Pancreas (tissue), 10 donors: ENCODE measurements around the gene SHCBP1L. TPM values are rescaled to one million over a fixed set of nuclear protein-coding genes. Genes with fewer than 3 reads are reported as not detected.

Experiments used
- ATAC-seq, 4 donors: fragments of 200-7000 bp; cut with Tn5 transposase; one replicate each; pipeline versions ENCODE4 v1.8.0 to v1.9.1; 2020; ENCODE audit warnings: mild to moderate bottlenecking in 4 of 4, moderate library complexity in 4 of 4
- DNase-seq, 6 donors: peaks; one replicate each; pipeline ENCODE4 v3.0.0-alpha.2; 2020
- FAIRE-seq: peaks from 2 replicates; lab custom pipeline; 2012; peaks lifted over from hg19 to GRCh38; lab: Jason Lieb, UNC
- H3K27ac ChIP-seq, 4 donors: fragments of 200-600 bp; sonication (generic); 1 replicate in 3 of 4; 2 replicates in 1 of 4; pipeline versions ENCODE4 v1.5.0 to v1.8.0; 2020
- H3K27me3 ChIP-seq, 4 donors: fragments of 200-600 bp; one replicate each; pipeline ENCODE4 v1.8.0; 2021
- H3K36me3 ChIP-seq, 3 donors: fragments of 200-600 bp; sonication (generic) in 1 of 3; one replicate each; pipeline versions ENCODE4 v1.5.0 to v1.8.0; 2020 to 2021
- H3K4me1 ChIP-seq, 3 donors: fragments of 200-600 bp; one replicate each; pipeline ENCODE4 v1.8.0; 2021
- H3K4me3 ChIP-seq, 4 donors: fragments of 200-600 bp; sonication (generic) in 2 of 4; one replicate each; pipeline versions ENCODE4 v1.5.0 to v1.8.0; 2020 to 2021
- H3K9me3 ChIP-seq, 4 donors: fragments of 200-600 bp; one replicate each; pipeline ENCODE4 v1.8.0; 2021
- WGBS, 2 donors: extraction: QIAGEN DNeasy Blood & Tissue Kit; methylation state at CpG; one replicate each; pipeline ENCODE4 v1.1.7; 2013; 5-methylcytosine and 5-hydroxymethylcytosine counted together
- intact Hi-C, 3 donors: fragments of 100-400 bp; cut with DNase I; formaldehyde crosslinking; loops; one replicate each; pipeline versions ENCODE4 v1.11.1 to v1.14.2; 2022
- polyA plus RNA-seq, 2 donors: library from polyadenylated mRNA; stranded (reverse); fragments of 200-250 nt; gene quantifications; one replicate each; pipeline ENCODE4 v1.2.3, GENCODE V29; 2013
- total RNA-seq, 6 donors: library from RNA; stranded (reverse); fragmentation: NEBNext Ultra II Directional in 4 of 6; extraction: Animal tissue kit (Norgen Biotek cat#: 25700) in 4 of 6; gene quantifications; one replicate each; pipeline versions ENCODE4 v1.2.1 to v1.2.4, GENCODE V29; 2021 to 2023
- TF ChIP-seq, protein P1 (sequence below), 4 donors: fragments of 200-600 bp; sonication (generic) in 3 of 4; IDR thresholded peaks; one replicate each; pipeline versions ENCODE4 v1.5.0 to v1.8.0; 2021; ENCODE audit warnings: antibody characterized with exemption in 4 of 4
- donor health status: healthy with polysubstance abuse.
- donor health status: DM: no; HTN: no; CAD: no; lungs with moderate emphysema.
- donor health status: DM: no; HTN: no; CAD: no.
- donor health status: control.
- donor health status: control.
- donor health status: Bipolar disorder and iron deficiency.
- donor health status: DM: yes; HTN: yes; CAD: no.
- donor health status: DM: no; HTN: no; CAD: no.
- donor health status: DM: no; HTN: no; CAD: no.
- donor health status: DM: yes; HTN: yes; CAD: no.

SHCBP1L gene
- total and polyA plus RNA-seq, 8 donors: not detected

DNA sequence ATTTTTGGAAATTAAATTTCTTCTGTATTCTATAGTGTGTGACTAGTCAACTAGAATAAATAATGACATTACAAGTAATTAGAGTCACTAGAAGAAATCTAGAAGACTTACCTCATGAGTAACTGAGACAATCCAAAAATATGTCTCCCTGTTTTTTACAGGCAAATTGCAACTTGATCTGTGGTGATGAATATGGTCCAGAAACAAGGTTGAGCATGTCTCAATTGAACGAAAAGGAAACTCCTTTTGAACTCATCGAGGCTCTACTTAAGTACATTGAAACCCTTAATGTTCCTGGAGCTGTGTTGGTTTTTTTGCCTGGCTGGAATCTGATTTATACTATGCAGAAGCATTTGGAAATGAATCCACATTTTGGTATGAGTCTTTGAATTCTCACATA is 77.1 kb downstream of the SHCBP1L start:
- intact Hi-C loops: no loop called here
- Histone ChIP-seq H3K4me3 (no peak overlapping the region), H3K4me1 (no peaks in the 10 kb centered on the region), H3K36me3 (peaks cover 0 to 98% (median 48%) of the 10 kb centered on the region in 3 donors), H3K9me3 (no peaks in the 10 kb centered on the region), H3K27ac (no peak overlapping the region), H3K27me3 (no peaks in the 10 kb centered on the region)
- no peak for DNase-seq
- ATAC-seq: no peak
- TF ChIP-seq, protein P1, sequence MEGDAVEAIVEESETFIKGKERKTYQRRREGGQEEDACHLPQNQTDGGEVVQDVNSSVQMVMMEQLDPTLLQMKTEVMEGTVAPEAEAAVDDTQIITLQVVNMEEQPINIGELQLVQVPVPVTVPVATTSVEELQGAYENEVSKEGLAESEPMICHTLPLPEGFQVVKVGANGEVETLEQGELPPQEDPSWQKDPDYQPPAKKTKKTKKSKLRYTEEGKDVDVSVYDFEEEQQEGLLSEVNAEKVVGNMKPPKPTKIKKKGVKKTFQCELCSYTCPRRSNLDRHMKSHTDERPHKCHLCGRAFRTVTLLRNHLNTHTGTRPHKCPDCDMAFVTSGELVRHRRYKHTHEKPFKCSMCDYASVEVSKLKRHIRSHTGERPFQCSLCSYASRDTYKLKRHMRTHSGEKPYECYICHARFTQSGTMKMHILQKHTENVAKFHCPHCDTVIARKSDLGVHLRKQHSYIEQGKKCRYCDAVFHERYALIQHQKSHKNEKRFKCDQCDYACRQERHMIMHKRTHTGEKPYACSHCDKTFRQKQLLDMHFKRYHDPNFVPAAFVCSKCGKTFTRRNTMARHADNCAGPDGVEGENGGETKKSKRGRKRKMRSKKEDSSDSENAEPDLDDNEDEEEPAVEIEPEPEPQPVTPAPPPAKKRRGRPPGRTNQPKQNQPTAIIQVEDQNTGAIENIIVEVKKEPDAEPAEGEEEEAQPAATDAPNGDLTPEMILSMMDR (IDR thresholded peaks at IDR 0.05): no peak
- no peak for FAIRE-seq
- WGBS, 2 donors: 91 to 94% methylated on average over 2 of the region's 2 CpGs

DNA sequence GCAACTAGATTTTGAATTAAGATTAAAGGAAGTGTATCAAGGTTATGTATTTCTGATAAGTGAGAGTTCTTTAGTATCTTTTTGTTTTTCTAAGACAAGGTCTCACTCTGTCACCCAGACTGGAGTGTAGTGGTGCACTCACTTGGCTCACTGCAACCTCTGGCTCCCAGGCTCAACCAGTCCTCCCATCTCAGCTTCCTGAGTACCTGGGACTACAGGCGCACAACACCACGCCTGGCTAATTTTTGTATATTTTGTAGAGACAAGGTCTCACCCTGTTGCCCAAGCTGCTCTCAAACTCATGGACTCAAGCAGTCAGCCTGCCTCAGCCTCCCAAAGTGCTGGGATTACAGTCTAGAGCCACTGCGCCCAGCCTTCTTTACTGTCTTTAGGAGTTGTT is 80.1 kb downstream of the SHCBP1L start:
- FAIRE-seq: no peak
- Histone ChIP-seq H3K9me3 (no peaks in the 10 kb centered on the region), H3K36me3 (peaks cover under 1 to 98% (median 53%) of the 10 kb centered on the region in 3 donors), H3K4me1 (no peaks in the 10 kb centered on the region), H3K27ac (no peak overlapping the region), H3K27me3 (no peaks in the 10 kb centered on the region), H3K4me3 (no peak overlapping the region)
- DNase-seq: no peak
- intact Hi-C loops: no loop called here
- TF ChIP-seq, protein P1 (IDR thresholded peaks at IDR 0.05): no peak
- WGBS, 2 donors: 98% methylated on average over 3 of the region's 3 CpGs
- ATAC-seq: no peak

DNA sequence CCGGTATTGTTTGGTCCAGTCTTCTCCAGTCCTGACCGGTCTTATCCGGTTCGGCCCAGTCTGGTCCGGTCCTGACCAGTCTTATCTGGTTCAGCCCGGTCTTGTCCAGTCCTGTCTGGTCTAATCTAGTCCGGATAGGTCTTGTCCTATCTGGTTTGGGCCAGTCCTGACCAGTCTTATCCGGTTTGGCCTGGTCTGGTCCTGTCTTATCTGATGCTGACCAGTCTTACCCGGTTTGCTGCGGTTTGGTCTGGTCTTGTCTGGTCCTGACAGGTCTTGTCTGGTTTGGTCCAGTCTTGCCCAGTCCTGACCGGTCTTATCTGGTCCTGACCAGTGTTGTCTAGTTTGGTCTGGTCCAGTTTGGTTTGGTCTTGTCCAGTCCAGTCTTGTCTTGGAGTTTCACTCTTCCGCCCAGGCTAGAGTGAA is 83.7 kb downstream of the SHCBP1L start:
- ATAC-seq (peak in 3 of 4 donors; percentile 18 to 50 (median 45)), DNase-seq (no peak), FAIRE-seq (no peak)
- Histone ChIP-seq H3K4me1 (no peaks in the 10 kb centered on the region), H3K36me3 (peaks cover 4 to 96% (median 57%) of the 10 kb centered on the region in 3 donors), H3K27me3 (no peaks in the 10 kb centered on the region), H3K4me3 (no peak overlapping the region), H3K9me3 (no peaks in the 10 kb centered on the region), H3K27ac (no peak overlapping the region)
- intact Hi-C loops: no loop called here
- TF ChIP-seq, protein P1 (IDR thresholded peaks at IDR 0.05): no peak
- WGBS, 2 donors: 92 to 97% methylated on average over 12 of the region's 12 CpGs

DNA sequence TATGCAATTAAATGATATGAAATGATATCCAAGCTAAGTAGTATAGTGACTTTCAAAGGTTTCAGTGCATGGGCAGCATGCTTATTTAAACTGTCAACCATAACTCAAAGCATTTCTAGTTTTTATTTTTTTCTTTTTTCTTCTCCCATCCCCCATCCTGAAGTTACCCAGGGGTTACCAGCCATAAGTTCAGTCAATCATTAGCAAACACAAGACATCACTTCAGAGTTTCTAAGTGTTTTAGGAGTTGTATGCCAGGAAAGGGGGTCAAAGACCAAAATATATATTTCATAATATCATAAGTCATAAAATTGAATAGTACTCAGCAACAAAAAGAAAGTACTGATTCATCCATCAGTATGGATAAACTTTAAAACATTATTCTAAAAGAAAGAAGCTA is 85.1 kb downstream of the SHCBP1L start:
- Histone ChIP-seq H3K9me3 (no peaks in the 10 kb centered on the region), H3K36me3 (peaks cover 4 to 96% (median 55%) of the 10 kb centered on the region in 3 donors), H3K27me3 (no peaks in the 10 kb centered on the region), H3K4me1 (no peaks in the 10 kb centered on the region), H3K27ac (no peak overlapping the region), H3K4me3 (no peak overlapping the region)
- TF ChIP-seq, protein P1 (IDR thresholded peaks at IDR 0.05): no peak
- ATAC-seq (no peak), DNase-seq (no peak), FAIRE-seq (no peak)
- intact Hi-C loops: no loop called here

DNA sequence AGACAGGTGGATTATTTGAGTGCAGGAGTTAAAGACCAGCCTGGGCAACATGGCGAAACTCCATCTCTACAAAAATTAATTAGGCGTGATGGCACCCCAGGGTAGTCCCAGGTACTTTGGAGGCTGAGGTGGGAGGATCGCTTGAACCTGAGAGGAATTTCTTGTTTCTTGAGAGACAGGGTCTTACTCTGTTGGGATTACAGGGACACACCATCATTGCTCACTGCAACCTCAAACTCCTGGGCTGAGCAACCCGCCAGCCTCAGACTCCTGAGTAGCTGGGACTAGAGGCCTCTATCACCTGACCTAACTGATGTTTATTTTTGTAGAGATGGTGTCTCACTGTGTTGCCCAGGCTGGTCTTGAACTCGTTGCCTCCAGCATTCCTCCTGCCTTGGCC is 89.0 kb downstream of the SHCBP1L start:
- 95 to 98% methylated on average over 5 of the region's 5 CpGs for WGBS, 2 donors
- TF ChIP-seq, protein P1 (IDR thresholded peaks at IDR 0.05): no peak
- H3K36me3 ChIP-seq: peaks cover 10 to 96% (median 53%) of the 10 kb centered on the region in 3 donors

More for the DNA sequence above, 89.0 kb downstream of the SHCBP1L start:
- H3K27me3 ChIP-seq: no peaks in the 10 kb centered on the region
- H3K4me3 ChIP-seq: no peak overlapping the region
- no peaks in the 10 kb centered on the region for H3K4me1 ChIP-seq
- no peaks in the 10 kb centered on the region for H3K9me3 ChIP-seq
- FAIRE-seq: no peak
- no peak overlapping the region for H3K27ac ChIP-seq
- ATAC-seq: no peak
- intact Hi-C loops: no loop called here
- DNase-seq: no peak
